ENCODE data around the gene SFXN3. TPM values are rescaled to one million over a fixed set of nuclear protein-coding genes. Genes with fewer than 3 reads are reported as not detected.

Gene SFXN3
- total and polyA plus RNA-seq, 10 of the 15 experiments (the other 5 are each of a cell fraction or from before 2014, with no cell fraction given): 0.05 to 11.3 (median 1.2) TPM

DNA sequence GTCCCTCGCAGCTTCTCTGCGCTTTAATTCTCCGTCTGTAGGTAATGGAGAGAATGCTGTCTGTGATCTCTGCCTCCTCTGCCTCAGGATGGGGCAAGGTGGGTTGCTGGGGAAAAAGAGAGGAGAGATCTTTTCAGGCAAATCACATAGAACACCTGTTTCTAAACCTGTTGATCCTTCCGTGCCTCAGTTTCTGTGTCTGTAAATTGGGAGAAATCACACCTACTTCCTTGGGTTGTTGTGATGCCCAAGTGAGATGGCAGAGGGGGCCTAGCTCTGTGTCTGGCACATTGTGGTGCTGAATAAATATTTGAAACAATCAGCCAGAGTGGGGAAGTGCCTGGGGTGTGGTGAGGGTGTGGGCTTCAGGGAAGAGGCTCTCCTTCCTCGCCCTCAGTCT lies 59.6 kb downstream of the SFXN3 start (continued):
- TF ChIP-seq, protein P1, sequence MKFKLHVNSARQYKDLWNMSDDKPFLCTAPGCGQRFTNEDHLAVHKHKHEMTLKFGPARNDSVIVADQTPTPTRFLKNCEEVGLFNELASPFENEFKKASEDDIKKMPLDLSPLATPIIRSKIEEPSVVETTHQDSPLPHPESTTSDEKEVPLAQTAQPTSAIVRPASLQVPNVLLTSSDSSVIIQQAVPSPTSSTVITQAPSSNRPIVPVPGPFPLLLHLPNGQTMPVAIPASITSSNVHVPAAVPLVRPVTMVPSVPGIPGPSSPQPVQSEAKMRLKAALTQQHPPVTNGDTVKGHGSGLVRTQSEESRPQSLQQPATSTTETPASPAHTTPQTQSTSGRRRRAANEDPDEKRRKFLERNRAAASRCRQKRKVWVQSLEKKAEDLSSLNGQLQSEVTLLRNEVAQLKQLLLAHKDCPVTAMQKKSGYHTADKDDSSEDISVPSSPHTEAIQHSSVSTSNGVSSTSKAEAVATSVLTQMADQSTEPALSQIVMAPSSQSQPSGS (IDR thresholded peaks at IDR 0.05; ENCODE audit: low read length): no peak
- TF ChIP-seq EED (IDR thresholded peaks at IDR 0.05; ENCODE audit: low read depth) (no peak), IKZF2 (IDR thresholded peaks at IDR 0.05) (no peak), CEBPB (IDR thresholded peaks at IDR 0.05; ENCODE audit: borderline replicate concordance in 1 of 2, low read depth in 2 of 2, low read length in 2 of 2) (no peak), MYB (IDR thresholded peaks at IDR 0.05; ENCODE audit: borderline replicate concordance, low read depth, low read length) (no peak)
- TF ChIP-seq, protein P2, sequence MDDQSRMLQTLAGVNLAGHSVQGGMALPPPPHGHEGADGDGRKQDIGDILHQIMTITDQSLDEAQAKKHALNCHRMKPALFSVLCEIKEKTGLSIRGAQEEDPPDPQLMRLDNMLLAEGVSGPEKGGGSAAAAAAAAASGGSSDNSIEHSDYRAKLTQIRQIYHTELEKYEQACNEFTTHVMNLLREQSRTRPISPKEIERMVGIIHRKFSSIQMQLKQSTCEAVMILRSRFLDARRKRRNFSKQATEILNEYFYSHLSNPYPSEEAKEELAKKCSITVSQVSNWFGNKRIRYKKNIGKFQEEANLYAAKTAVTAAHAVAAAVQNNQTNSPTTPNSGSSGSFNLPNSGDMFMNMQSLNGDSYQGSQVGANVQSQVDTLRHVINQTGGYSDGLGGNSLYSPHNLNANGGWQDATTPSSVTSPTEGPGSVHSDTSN (IDR thresholded peaks at IDR 0.05; ENCODE audit: insufficient replicate concordance, low read depth, low read length): no peak
- TF ChIP-seq, protein P3, sequence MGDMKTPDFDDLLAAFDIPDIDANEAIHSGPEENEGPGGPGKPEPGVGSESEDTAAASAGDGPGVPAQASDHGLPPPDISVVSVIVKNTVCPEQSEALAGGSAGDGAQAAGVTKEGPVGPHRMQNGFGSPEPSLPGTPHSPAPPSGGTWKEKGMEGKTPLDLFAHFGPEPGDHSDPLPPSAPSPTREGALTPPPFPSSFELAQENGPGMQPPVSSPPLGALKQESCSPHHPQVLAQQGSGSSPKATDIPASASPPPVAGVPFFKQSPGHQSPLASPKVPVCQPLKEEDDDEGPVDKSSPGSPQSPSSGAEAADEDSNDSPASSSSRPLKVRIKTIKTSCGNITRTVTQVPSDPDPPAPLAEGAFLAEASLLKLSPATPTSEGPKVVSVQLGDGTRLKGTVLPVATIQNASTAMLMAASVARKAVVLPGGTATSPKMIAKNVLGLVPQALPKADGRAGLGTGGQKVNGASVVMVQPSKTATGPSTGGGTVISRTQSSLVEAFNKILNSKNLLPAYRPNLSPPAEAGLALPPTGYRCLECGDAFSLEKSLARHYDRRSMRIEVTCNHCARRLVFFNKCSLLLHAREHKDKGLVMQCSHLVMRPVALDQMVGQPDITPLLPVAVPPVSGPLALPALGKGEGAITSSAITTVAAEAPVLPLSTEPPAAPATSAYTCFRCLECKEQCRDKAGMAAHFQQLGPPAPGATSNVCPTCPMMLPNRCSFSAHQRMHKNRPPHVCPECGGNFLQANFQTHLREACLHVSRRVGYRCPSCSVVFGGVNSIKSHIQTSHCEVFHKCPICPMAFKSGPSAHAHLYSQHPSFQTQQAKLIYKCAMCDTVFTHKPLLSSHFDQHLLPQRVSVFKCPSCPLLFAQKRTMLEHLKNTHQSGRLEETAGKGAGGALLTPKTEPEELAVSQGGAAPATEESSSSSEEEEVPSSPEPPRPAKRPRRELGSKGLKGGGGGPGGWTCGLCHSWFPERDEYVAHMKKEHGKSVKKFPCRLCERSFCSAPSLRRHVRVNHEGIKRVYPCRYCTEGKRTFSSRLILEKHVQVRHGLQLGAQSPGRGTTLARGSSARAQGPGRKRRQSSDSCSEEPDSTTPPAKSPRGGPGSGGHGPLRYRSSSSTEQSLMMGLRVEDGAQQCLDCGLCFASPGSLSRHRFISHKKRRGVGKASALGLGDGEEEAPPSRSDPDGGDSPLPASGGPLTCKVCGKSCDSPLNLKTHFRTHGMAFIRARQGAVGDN (IDR thresholded peaks at IDR 0.05): no peak

Other genes starting within 250 kb of the SFXN3 start
Only the 7 nearest of the 9 such genes appear.
- 0.05 TPM in 1 of 2 replicates, not detected in the other for gene SEMA4G, start 61.7 kb upstream of the SFXN3 start, total RNA-seq (2014; rRNA removed)
- not detected in 2 replicates for gene SEMA4G, start 61.7 kb upstream of the SFXN3 start, total RNA-seq (2014; rRNA removed; fragmentation: Illumina TruSeq; extraction: Trizol)
- 0.19 and 0.23 TPM in 2 replicates for gene SEMA4G, start 61.7 kb upstream of the SFXN3 start, total RNA-seq (2021)
- 0.91 and 2.3 TPM in 2 replicates for gene SEMA4G, start 61.7 kb upstream of the SFXN3 start, polyA plus RNA-seq (2011; rRNA removed)
- gene SEMA4G, start 61.7 kb upstream of the SFXN3 start, polyA plus RNA-seq (2014; fragmentation: Illumina TruSeq; extraction: Trizol): 0.25 and 0.62 TPM in 2 replicates
- not detected for gene SEMA4G, start 61.7 kb upstream of the SFXN3 start, polyA plus RNA-seq (2014; fragmentation: Nextera tagmentation; extraction: Ambion mirVana)
- gene SEMA4G, start 61.7 kb upstream of the SFXN3 start, polyA plus RNA-seq (2014; rRNA removed): 0.09 and 0.22 TPM in 2 replicates
- under 1 TPM; 0.63 to 0.88 TPM for gene SEMA4G, start 61.7 kb upstream of the SFXN3 start, polyA plus RNA-seq (2016; fragmentation: Nextera tagmentation; extraction: Ambion mirVana)
- gene MRPL43, start 43.7 kb upstream of the SFXN3 start, total RNA-seq (2014; rRNA removed): 74.8 and 84.7 TPM in 2 replicates
- gene MRPL43, start 43.7 kb upstream of the SFXN3 start, total RNA-seq (2014; rRNA removed; fragmentation: Illumina TruSeq; extraction: Trizol): 34.3 and 40.1 TPM in 2 replicates
- gene MRPL43, start 43.7 kb upstream of the SFXN3 start, total RNA-seq (2021): 58.6 and 65.5 TPM in 2 replicates
- 39.3 and 64.7 TPM in 2 replicates for gene MRPL43, start 43.7 kb upstream of the SFXN3 start, polyA plus RNA-seq (2011; rRNA removed)
- gene MRPL43, start 43.7 kb upstream of the SFXN3 start, polyA plus RNA-seq (2014; fragmentation: Illumina TruSeq; extraction: Trizol): 15.9 and 24.8 TPM in 2 replicates
- gene MRPL43, start 43.7 kb upstream of the SFXN3 start, polyA plus RNA-seq (2014; fragmentation: Nextera tagmentation; extraction: Ambion mirVana): 10 to 100 TPM; 16.6 to 24.2 TPM
- 102 and 115 TPM in 2 replicates for gene MRPL43, start 43.7 kb upstream of the SFXN3 start, polyA plus RNA-seq (2014; rRNA removed)
- gene MRPL43, start 43.7 kb upstream of the SFXN3 start, polyA plus RNA-seq (2016; fragmentation: Nextera tagmentation; extraction: Ambion mirVana): 100 to 1,000 TPM; 101 to 108 TPM
- gene TWNK, start 43.7 kb upstream of the SFXN3 start, total RNA-seq (2014; rRNA removed): 19.3 and 20.4 TPM in 2 replicates
- gene TWNK, start 43.7 kb upstream of the SFXN3 start, total RNA-seq (2014; rRNA removed; fragmentation: Illumina TruSeq; extraction: Trizol): 14.0 and 17.2 TPM in 2 replicates
- 19.5 and 23.0 TPM in 2 replicates for gene TWNK, start 43.7 kb upstream of the SFXN3 start, total RNA-seq (2021)
- gene TWNK, start 43.7 kb upstream of the SFXN3 start, polyA plus RNA-seq (2011; rRNA removed): 13.7 and 16.9 TPM in 2 replicates
- 32.4 and 32.8 TPM in 2 replicates for gene TWNK, start 43.7 kb upstream of the SFXN3 start, polyA plus RNA-seq (2014; fragmentation: Illumina TruSeq; extraction: Trizol)
- 10 to 100 TPM; 13.6 to 19.0 TPM for gene TWNK, start 43.7 kb upstream of the SFXN3 start, polyA plus RNA-seq (2014; fragmentation: Nextera tagmentation; extraction: Ambion mirVana)
- gene TWNK, start 43.7 kb upstream of the SFXN3 start, polyA plus RNA-seq (2014; rRNA removed): 19.3 and 22.3 TPM in 2 replicates
- 10 to 100 TPM; 14.4 to 16.6 TPM for gene TWNK, start 43.7 kb upstream of the SFXN3 start, polyA plus RNA-seq (2016; fragmentation: Nextera tagmentation; extraction: Ambion mirVana)
- 6.2 and 6.7 TPM in 2 replicates for gene LZTS2, start 31.4 kb upstream of the SFXN3 start, total RNA-seq (2014; rRNA removed)
- 3.8 and 3.9 TPM in 2 replicates for gene LZTS2, start 31.4 kb upstream of the SFXN3 start, total RNA-seq (2014; rRNA removed; fragmentation: Illumina TruSeq; extraction: Trizol)
- 12.2 and 13.4 TPM in 2 replicates for gene LZTS2, start 31.4 kb upstream of the SFXN3 start, total RNA-seq (2021)
- gene LZTS2, start 31.4 kb upstream of the SFXN3 start, polyA plus RNA-seq (2011; rRNA removed): 7.1 and 11.2 TPM in 2 replicates
- 1.7 and 3.0 TPM in 2 replicates for gene LZTS2, start 31.4 kb upstream of the SFXN3 start, polyA plus RNA-seq (2014; fragmentation: Illumina TruSeq; extraction: Trizol)
- gene LZTS2, start 31.4 kb upstream of the SFXN3 start, polyA plus RNA-seq (2014; fragmentation: Nextera tagmentation; extraction: Ambion mirVana): under 1 TPM; 0.08 to 0.37 TPM
- 9.9 and 11.9 TPM in 2 replicates for gene LZTS2, start 31.4 kb upstream of the SFXN3 start, polyA plus RNA-seq (2014; rRNA removed)
- 1 to 10 TPM; 7.7 to 7.9 TPM for gene LZTS2, start 31.4 kb upstream of the SFXN3 start, polyA plus RNA-seq (2016; fragmentation: Nextera tagmentation; extraction: Ambion mirVana)
- gene PDZD7, start 105 bp upstream of the SFXN3 start, total RNA-seq (2014; rRNA removed): not detected in 2 replicates
- not detected in 2 replicates for gene PDZD7, start 105 bp upstream of the SFXN3 start, total RNA-seq (2014; rRNA removed; fragmentation: Illumina TruSeq; extraction: Trizol)
- gene PDZD7, start 105 bp upstream of the SFXN3 start, total RNA-seq (2021): not detected in 2 replicates
- gene PDZD7, start 105 bp upstream of the SFXN3 start, polyA plus RNA-seq (2011; rRNA removed): 0.01 TPM in 1 of 2 replicates, not detected in the other
- gene PDZD7, start 105 bp upstream of the SFXN3 start, polyA plus RNA-seq (2014; fragmentation: Illumina TruSeq; extraction: Trizol): 0.03 TPM in 1 of 2 replicates, not detected in the other
- gene PDZD7, start 105 bp upstream of the SFXN3 start, polyA plus RNA-seq (2014; fragmentation: Nextera tagmentation; extraction: Ambion mirVana): not detected
- 0.03 TPM in 1 of 2 replicates, not detected in the other for gene PDZD7, start 105 bp upstream of the SFXN3 start, polyA plus RNA-seq (2014; rRNA removed)
- gene PDZD7, start 105 bp upstream of the SFXN3 start, polyA plus RNA-seq (2016; fragmentation: Nextera tagmentation; extraction: Ambion mirVana): under 1 TPM in 1 of 2 experiments, not detected in 1; 0.20 TPM
- gene KAZALD1, start 30.8 kb downstream of the SFXN3 start, total RNA-seq (2014; rRNA removed): 2.3 and 2.8 TPM in 2 replicates
- gene KAZALD1, start 30.8 kb downstream of the SFXN3 start, total RNA-seq (2014; rRNA removed; fragmentation: Illumina TruSeq; extraction: Trizol): 2.1 and 3.3 TPM in 2 replicates
- 4.3 and 4.7 TPM in 2 replicates for gene KAZALD1, start 30.8 kb downstream of the SFXN3 start, total RNA-seq (2021)
- gene KAZALD1, start 30.8 kb downstream of the SFXN3 start, polyA plus RNA-seq (2011; rRNA removed): 1.1 and 2.2 TPM in 2 replicates
- gene KAZALD1, start 30.8 kb downstream of the SFXN3 start, polyA plus RNA-seq (2014; fragmentation: Illumina TruSeq; extraction: Trizol): 0.90 and 1.0 TPM in 2 replicates
- gene KAZALD1, start 30.8 kb downstream of the SFXN3 start, polyA plus RNA-seq (2014; fragmentation: Nextera tagmentation; extraction: Ambion mirVana): under 1 TPM; 0.10 to 0.26 TPM
- 3.1 and 3.5 TPM in 2 replicates for gene KAZALD1, start 30.8 kb downstream of the SFXN3 start, polyA plus RNA-seq (2014; rRNA removed)
- 1 to 10 TPM; 1.0 to 1.7 TPM for gene KAZALD1, start 30.8 kb downstream of the SFXN3 start, polyA plus RNA-seq (2016; fragmentation: Nextera tagmentation; extraction: Ambion mirVana)
- not detected in 2 replicates for gene TLX1, start 100.1 kb downstream of the SFXN3 start, total RNA-seq (2014; rRNA removed)
- not detected in 2 replicates for gene TLX1, start 100.1 kb downstream of the SFXN3 start, total RNA-seq (2014; rRNA removed; fragmentation: Illumina TruSeq; extraction: Trizol)
- gene TLX1, start 100.1 kb downstream of the SFXN3 start, total RNA-seq (2021): not detected in 2 replicates
- not detected in 2 replicates for gene TLX1, start 100.1 kb downstream of the SFXN3 start, polyA plus RNA-seq (2011; rRNA removed)
- gene TLX1, start 100.1 kb downstream of the SFXN3 start, polyA plus RNA-seq (2014; fragmentation: Illumina TruSeq; extraction: Trizol): not detected in 2 replicates
- gene TLX1, start 100.1 kb downstream of the SFXN3 start, polyA plus RNA-seq (2014; fragmentation: Nextera tagmentation; extraction: Ambion mirVana): not detected
- not detected in 2 replicates for gene TLX1, start 100.1 kb downstream of the SFXN3 start, polyA plus RNA-seq (2014; rRNA removed)
- not detected for gene TLX1, start 100.1 kb downstream of the SFXN3 start, polyA plus RNA-seq (2016; fragmentation: Nextera tagmentation; extraction: Ambion mirVana)